K562 (cell line): ENCODE results near the gene GIPR. TPM values are rescaled to one million over a fixed set of nuclear protein-coding genes. Genes with fewer than 3 reads are reported as not detected.

Experiments
- CC2D1A ChIP-seq: fragments of 450-650 bp; IDR thresholded peaks from 2 replicates; pipeline ENCODE4 v1.6.1; 2017; ENCODE audit warnings: mild to moderate bottlenecking
- CREB3 ChIP-seq: fragments of 450-650 bp; conservative IDR thresholded peaks from 2 replicates; pipeline ENCODE4 v1.6.1; 2016; ENCODE audit warnings: missing genetic modification characterization, low read depth, mild to moderate bottlenecking, missing compliant biosample characterization, moderate library complexity
- CREB3L1 ChIP-seq: fragments of 450-650 bp; IDR thresholded peaks from 2 replicates; pipeline ENCODE4 v1.6.1; 2014; ENCODE audit warnings: low read depth, mild to moderate bottlenecking, moderate library complexity, borderline replicate concordance
- FOSL1 ChIP-seq: fragments of 200-800 bp; sonication (Bioruptor generic); conservative IDR thresholded peaks from 2 replicates; pipeline ENCODE4 v1.6.1; 2016; ENCODE audit warnings: missing genetic modification characterization, missing compliant biosample characterization
- IFI16 ChIP-seq: fragments of 250-450 bp; sonication (Bioruptor Pico); IDR thresholded peaks from 2 replicates; pipeline ENCODE4 v2.1.2; 2022; ENCODE audit warnings: mild to moderate bottlenecking, inconsistent platforms
- MECOM ChIP-seq: fragments of 250-450 bp; sonication (Bioruptor Pico); IDR thresholded peaks from 2 replicates; pipeline ENCODE4 v1.8.0; 2022; ENCODE audit warnings: inconsistent platforms
- NCOA6 ChIP-seq: fragments of 450-650 bp; IDR thresholded peaks from 2 replicates; pipeline ENCODE4 v1.6.1; 2017; ENCODE audit warnings: mild to moderate bottlenecking
- NFE2L1 ChIP-seq: fragments of 450-650 bp; IDR thresholded peaks from 2 replicates; pipeline ENCODE4 v1.6.1; 2016; ENCODE audit warnings: missing genetic modification characterization, low read depth, mild to moderate bottlenecking, missing compliant biosample characterization, moderate library complexity, borderline replicate concordance
- PML ChIP-seq: IDR thresholded peaks from 2 replicates; pipeline ENCODE4 v1.6.1; 2012; ENCODE audit warnings: low read length, inconsistent platforms
- PPARD ChIP-seq: fragments of 250-450 bp; sonication (Bioruptor Pico); IDR thresholded peaks from 2 replicates; pipeline ENCODE4 v1.8.0; 2022; ENCODE audit warnings: inconsistent platforms, mild to moderate bottlenecking, moderate library complexity
- SMAD4 ChIP-seq: fragments of 250-450 bp; sonication (Bioruptor Pico); conservative IDR thresholded peaks from 2 replicates; pipeline ENCODE4 v1.8.0; 2021; ENCODE audit warnings: inconsistent platforms, mild to moderate bottlenecking, moderate library complexity
- TCF7L2 ChIP-seq: fragments of 150-350 bp; IDR thresholded peaks from 2 replicates; pipeline ENCODE4 v1.6.1; 2016; ENCODE audit warnings: low read depth, mild to moderate bottlenecking, low read length, moderate library complexity
- ZKSCAN3 ChIP-seq: fragments of 250-450 bp; sonication (Bioruptor Pico); IDR thresholded peaks from 2 replicates; pipeline ENCODE4 v1.4.0; 2020
- ZNF174 ChIP-seq: fragments of 250-450 bp; sonication (Bioruptor Pico); IDR thresholded peaks from 2 replicates; pipeline ENCODE4 v1.4.0; 2020; ENCODE audit warnings: mild to moderate bottlenecking
- ZNF224 ChIP-seq: sonication (generic); formaldehyde crosslinking; IDR thresholded peaks from 2 replicates; pipeline ENCODE4 v1.8.0; 2022; ENCODE audit warnings: mild to moderate bottlenecking, missing genetic modification reagents
- ZNF232 ChIP-seq: sonication (generic); formaldehyde crosslinking; IDR thresholded peaks from 2 replicates; pipeline ENCODE4 v1.8.0; 2022; ENCODE audit warnings: mild to moderate bottlenecking, missing genetic modification reagents
- ZNF24 ChIP-seq: fragments of 450-650 bp; IDR thresholded peaks from 2 replicates; pipeline ENCODE4 v1.6.1; 2016
- ZNF740 ChIP-seq, 3 experiments: fragments of 200-800 bp in 1 of 3; sonication (Bioruptor generic) in 1 of 3; sonication (generic) in 1 of 3; formaldehyde crosslinking in 1 of 3; IDR thresholded peaks; 2 replicates each; pipeline versions ENCODE4 v1.6.1 to v1.8.0; 2016 to 2022; ENCODE audit warnings: mild to moderate bottlenecking in 2 of 3, missing compliant biosample characterization in 2 of 3, missing genetic modification characterization in 2 of 3, missing genetic modification reagents in 1 of 3
- polyA plus RNA-seq, 8 experiments: library from polyadenylated mRNA; depleted of rRNA in 4 of 8; stranded (reverse) in 5 of 8; unstranded in 3 of 8; fragments of >200 nt; fragmentation: Nextera tagmentation in 2 of 8; fragmentation: Illumina TruSeq in 1 of 8; extraction: Ambion mirVana in 2 of 8; extraction: Trizol in 1 of 8; gene quantifications; 2 replicates each; pipeline versions ENCODE4 v1.2.1 to v1.2.3, GENCODE V29; 2011 to 2014; ENCODE audit warnings: inconsistent platforms in 1 of 8, missing spikeins in 1 of 8
- total RNA-seq, 7 experiments: library from RNA; depleted of rRNA in 6 of 7; stranded (reverse); fragments of >200 nt in 6 of 7; fragmentation: Illumina TruSeq in 2 of 7; extraction: Trizol in 2 of 7; gene quantifications; 2 replicates each; pipeline versions ENCODE4 v1.2.1 to v1.2.3, GENCODE V29; 2011 to 2021; ENCODE audit warnings: low replicate concordance in 1 of 7
- TF ChIP-seq, protein P1 (sequence below): fragments of 200-800 bp; sonication (Bioruptor generic); IDR thresholded peaks from 2 replicates; pipeline ENCODE4 v1.6.1; 2017; ENCODE audit warnings: missing genetic modification characterization, missing compliant biosample characterization
- TF ChIP-seq, protein P2 (sequence below): sonication (generic); formaldehyde crosslinking; IDR thresholded peaks from 2 replicates; pipeline ENCODE4 v1.4.0; 2020; ENCODE audit warnings: mild to moderate bottlenecking, missing genetic modification reagents
- TF ChIP-seq, protein P3 (sequence below): fragments of 250-450 bp; sonication (Bioruptor Pico); IDR thresholded peaks from 2 replicates; pipeline ENCODE4 v1.6.1; 2021; ENCODE audit warnings: mild to moderate bottlenecking

Gene GIPR
- total and polyA plus RNA-seq, 9 of the 15 experiments (the other 6 are each of a cell fraction or from before 2014, with no cell fraction given), result 2.2 to 26.8 (median 12.7) TPM

- TF ChIP-seq ZNF740 (CRISPR knock-in tag; IDR thresholded peaks at IDR 0.05) (peak; percentile 68; the same call in 1 of the 2 replicates), ZNF740 (tag; IDR thresholded peaks at IDR 0.05) (peak in 1 of 2 experiments; percentile 51; a peak in 1 of 4 replicates), ZNF224 (CRISPR knock-in tag) (no peak), TCF7L2 (no peak), NCOA6 (no peak), FOSL1 (tag) (no peak), IFI16 (CRISPR knock-in tag) (no peak), MECOM (CRISPR knock-in tag) (no peak), CC2D1A (no peak; the same call in 1 of the 2 replicates), ZNF24 (no peak), PPARD (CRISPR knock-in tag) (no peak), NFE2L1 (tag) (no peak), SMAD4 (CRISPR knock-in tag) (no peak), CREB3L1 (0 out of 2 replicates have a peak, but pooled peaks have one; percentile 56), PML (peak; percentile 82), ZKSCAN3 (CRISPR knock-in tag) (no peak), ZNF232 (CRISPR knock-in tag) (no peak), ZNF174 (CRISPR knock-in tag) (no peak), CREB3 (tag) (no peak)
- TF ChIP-seq, protein P1, sequence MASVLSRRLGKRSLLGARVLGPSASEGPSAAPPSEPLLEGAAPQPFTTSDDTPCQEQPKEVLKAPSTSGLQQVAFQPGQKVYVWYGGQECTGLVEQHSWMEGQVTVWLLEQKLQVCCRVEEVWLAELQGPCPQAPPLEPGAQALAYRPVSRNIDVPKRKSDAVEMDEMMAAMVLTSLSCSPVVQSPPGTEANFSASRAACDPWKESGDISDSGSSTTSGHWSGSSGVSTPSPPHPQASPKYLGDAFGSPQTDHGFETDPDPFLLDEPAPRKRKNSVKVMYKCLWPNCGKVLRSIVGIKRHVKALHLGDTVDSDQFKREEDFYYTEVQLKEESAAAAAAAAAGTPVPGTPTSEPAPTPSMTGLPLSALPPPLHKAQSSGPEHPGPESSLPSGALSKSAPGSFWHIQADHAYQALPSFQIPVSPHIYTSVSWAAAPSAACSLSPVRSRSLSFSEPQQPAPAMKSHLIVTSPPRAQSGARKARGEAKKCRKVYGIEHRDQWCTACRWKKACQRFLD (CRISPR knock-in tag), result peak; percentile 59
- TF ChIP-seq, protein P2, sequence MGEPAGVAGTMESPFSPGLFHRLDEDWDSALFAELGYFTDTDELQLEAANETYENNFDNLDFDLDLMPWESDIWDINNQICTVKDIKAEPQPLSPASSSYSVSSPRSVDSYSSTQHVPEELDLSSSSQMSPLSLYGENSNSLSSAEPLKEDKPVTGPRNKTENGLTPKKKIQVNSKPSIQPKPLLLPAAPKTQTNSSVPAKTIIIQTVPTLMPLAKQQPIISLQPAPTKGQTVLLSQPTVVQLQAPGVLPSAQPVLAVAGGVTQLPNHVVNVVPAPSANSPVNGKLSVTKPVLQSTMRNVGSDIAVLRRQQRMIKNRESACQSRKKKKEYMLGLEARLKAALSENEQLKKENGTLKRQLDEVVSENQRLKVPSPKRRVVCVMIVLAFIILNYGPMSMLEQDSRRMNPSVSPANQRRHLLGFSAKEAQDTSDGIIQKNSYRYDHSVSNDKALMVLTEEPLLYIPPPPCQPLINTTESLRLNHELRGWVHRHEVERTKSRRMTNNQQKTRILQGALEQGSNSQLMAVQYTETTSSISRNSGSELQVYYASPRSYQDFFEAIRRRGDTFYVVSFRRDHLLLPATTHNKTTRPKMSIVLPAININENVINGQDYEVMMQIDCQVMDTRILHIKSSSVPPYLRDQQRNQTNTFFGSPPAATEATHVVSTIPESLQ (CRISPR knock-in tag), result peak; percentile 93
- TF ChIP-seq, protein P3, sequence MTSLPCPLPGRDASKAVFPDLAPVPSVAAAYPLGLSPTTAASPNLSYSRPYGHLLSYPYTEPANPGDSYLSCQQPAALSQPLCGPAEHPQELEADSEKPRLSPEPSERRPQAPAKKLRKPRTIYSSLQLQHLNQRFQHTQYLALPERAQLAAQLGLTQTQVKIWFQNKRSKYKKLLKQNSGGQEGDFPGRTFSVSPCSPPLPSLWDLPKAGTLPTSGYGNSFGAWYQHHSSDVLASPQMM (CRISPR knock-in tag), result no peak
Observed at GRCh38 chr19:45691516-45692186, 23.6 kb downstream of the GIPR start, which contains the start of gene SNRPD2 (continued).
